IMR-90 (cell line): ENCODE data around the gene GARNL3. TPM values are rescaled to one million over a fixed set of nuclear protein-coding genes. Genes with fewer than 3 reads are reported as not detected.

Source experiments
- ATAC-seq: fragments of 200-7000 bp; cut with Tn5 transposase; 2 replicates; pipeline ENCODE4 v1.9.1; 2020; ENCODE audit warnings: low read depth, mild to moderate bottlenecking, moderate library complexity
- BruUV-seq: library from RNA; stranded (reverse); fragments of 400-500 nt; replicated peaks from 2 replicates; lab custom pipeline; 2021; lab: Mats Ljungman, UMichigan
- CTCF ChIA-PET: fragments of 300-600 bp; formaldehyde crosslinking; extraction: SDS; loops from one replicate; lab custom pipeline; 2021; ENCODE audit warnings: antibody characterized with exemption; lab: Yijun Ruan, JAX
- POLR2A ChIA-PET: fragments of 300-600 bp; sonication (Branson Sonifier 250); formaldehyde crosslinking; loops from one replicate; lab custom pipeline; 2022; ENCODE audit warnings: antibody characterized with exemption; ENCODE audit not compliant: unreplicated experiment; lab: Charles Lee
- DNase-seq: peaks from one replicate; pipeline ENCODE4 v3.0.0; 2013
- H2AFZ ChIP-seq: replicated peaks from 2 replicates; pipeline ENCODE3; 2013; ENCODE audit warnings: low read length, mild to moderate bottlenecking; ENCODE audit not compliant: poor library complexity
- H2AK5ac ChIP-seq: 2 replicates; pipeline ENCODE4 v1.6.1; 2013; ENCODE audit warnings: low read depth, low read length, inconsistent platforms
- H2AK9ac ChIP-seq: replicated peaks from 2 replicates; pipeline ENCODE3; 2013; ENCODE audit warnings: mild to moderate bottlenecking, low read depth, low read length, moderate library complexity; ENCODE audit not compliant: poor library complexity
- H2BK120ac ChIP-seq: 2 replicates; pipeline ENCODE4 v1.6.1; 2013; ENCODE audit warnings: low read depth, low read length, inconsistent platforms
- H2BK15ac ChIP-seq: 3 replicates; pipeline ENCODE4 v1.6.1; 2013; ENCODE audit warnings: low read depth, low read length, inconsistent platforms
- H2BK20ac ChIP-seq: 2 replicates; pipeline ENCODE4 v1.6.1; 2013; ENCODE audit warnings: low read depth, mild to moderate bottlenecking, inconsistent platforms, low read length, moderate library complexity
- H2BK5ac ChIP-seq: 2 replicates; pipeline ENCODE4 v1.6.1; 2013; ENCODE audit warnings: mild to moderate bottlenecking, low read depth, low read length, inconsistent platforms; ENCODE audit not compliant: poor library complexity, severe bottlenecking
- H3K14ac ChIP-seq: replicated peaks from 2 replicates; pipeline ENCODE4 v1.6.1; 2013; ENCODE audit warnings: low read depth, low read length, inconsistent platforms
- H3K18ac ChIP-seq: 2 replicates; pipeline ENCODE4 v1.6.1; 2013; ENCODE audit warnings: low read depth, low read length, control low read depth
- H3K23ac ChIP-seq: 2 replicates; pipeline ENCODE4 v1.6.1; 2013; ENCODE audit warnings: low read depth, low read length, inconsistent platforms
- H3K27ac ChIP-seq: 2 replicates; pipeline ENCODE4 v1.5.1; 2013; ENCODE audit warnings: mild to moderate bottlenecking, control low read depth, low read length; ENCODE audit not compliant: insufficient read depth
- H3K27me3 ChIP-seq: 2 replicates; pipeline ENCODE4 v1.6.1; 2013; ENCODE audit warnings: low read length; ENCODE audit not compliant: control insufficient read depth, insufficient read depth
- H3K36me3 ChIP-seq: 2 replicates; pipeline ENCODE4 v1.6.1; 2013; ENCODE audit warnings: low read length, mixed read lengths; ENCODE audit not compliant: control insufficient read depth, insufficient read depth
- H3K4ac ChIP-seq: 2 replicates; pipeline ENCODE4 v1.6.1; 2013; ENCODE audit warnings: low read depth, low read length, inconsistent platforms
- H3K4me1 ChIP-seq: 2 replicates; pipeline ENCODE4 v1.6.1; 2013; ENCODE audit warnings: low read length, mixed read lengths; ENCODE audit not compliant: control insufficient read depth, insufficient read depth
- H3K4me2 ChIP-seq: 2 replicates; pipeline ENCODE4 v1.6.1; 2013; ENCODE audit warnings: low read depth, mild to moderate bottlenecking, control low read depth, low read length, moderate library complexity
- H3K4me3 ChIP-seq: 2 replicates; pipeline ENCODE4 v1.5.1; 2013; ENCODE audit warnings: low read depth, mild to moderate bottlenecking, control low read depth, low read length, moderate library complexity; ENCODE audit not compliant: insufficient read depth
- H3K56ac ChIP-seq: 2 replicates; pipeline ENCODE4 v1.6.1; 2013; ENCODE audit warnings: low read length, inconsistent platforms; ENCODE audit not compliant: insufficient read depth; ENCODE audit errors: extremely low read depth
- H3K79me1 ChIP-seq, 2 experiments: 2 replicates each; pipeline ENCODE4 v1.6.1; 2013; ENCODE audit warnings: low read length in 2 of 2, inconsistent platforms in 1 of 2, low read depth in 1 of 2
- H3K9ac ChIP-seq: 2 replicates; pipeline ENCODE4 v1.6.1; 2013; ENCODE audit warnings: low read depth, low read length, control low read depth
- H3K9me1 ChIP-seq: 2 replicates; pipeline ENCODE4 v1.6.1; 2013; ENCODE audit warnings: low read length, inconsistent platforms; ENCODE audit not compliant: insufficient read depth
- H3K9me3 ChIP-seq: 2 replicates; pipeline ENCODE4 v1.6.1; 2013; ENCODE audit warnings: low read length; ENCODE audit not compliant: control insufficient read depth, insufficient read depth
- H4K20me1 ChIP-seq: 2 replicates; pipeline ENCODE4 v1.6.1; 2013; ENCODE audit warnings: low read length, inconsistent platforms; ENCODE audit not compliant: insufficient read depth
- H4K5ac ChIP-seq: 2 replicates; pipeline ENCODE4 v1.6.1; 2013; ENCODE audit warnings: mild to moderate bottlenecking, low read depth, low read length, control low read depth
- H4K8ac ChIP-seq, 2 experiments: 2 replicates each; pipeline ENCODE4 v1.6.1; 2013; ENCODE audit warnings: low read depth in 2 of 2, low read length in 2 of 2, control low read depth in 1 of 2, inconsistent platforms in 1 of 2
- H4K91ac ChIP-seq: 2 replicates; pipeline ENCODE4 v1.6.1; 2013; ENCODE audit warnings: low read depth, low read length, inconsistent platforms; ENCODE audit not compliant: insufficient read depth
- BHLHE40 ChIP-seq: fragments of 150-350 bp; IDR thresholded peaks from 2 replicates; pipeline ENCODE4 v1.6.1; 2016; ENCODE audit warnings: mild to moderate bottlenecking, low read depth, low read length
- CEBPB ChIP-seq: IDR thresholded peaks from 2 replicates; pipeline ENCODE4 v1.6.1; 2012; ENCODE audit warnings: low read depth, low read length, improper control_type of control experiment
- CHD1 ChIP-seq: IDR thresholded peaks from 2 replicates; pipeline ENCODE4 v1.6.1; 2012; ENCODE audit warnings: low read depth, low read length, improper control_type of control experiment
- MAZ ChIP-seq: IDR thresholded peaks from 2 replicates; pipeline ENCODE4 v1.6.1; 2012; ENCODE audit warnings: low read depth, mild to moderate bottlenecking, low read length, improper control_type of control experiment, moderate library complexity, borderline replicate concordance
- SMC3 ChIP-seq: fragments of 150-350 bp; IDR thresholded peaks from 2 replicates; pipeline ENCODE4 v1.6.1; 2016; ENCODE audit warnings: low read depth, mild to moderate bottlenecking, antibody characterized with exemption, low read length, moderate library complexity
- USF2 ChIP-seq: fragments of 150-350 bp; IDR thresholded peaks from 2 replicates; pipeline ENCODE4 v1.6.1; 2017; ENCODE audit warnings: mild to moderate bottlenecking, antibody characterized with exemption, low read length, low read depth
- WGBS, 2 experiments: methylation state at CpG; one replicate each; pipeline versions ENCODE4 v1.1.5 to v1.1.7; 2013; ENCODE audit warnings: missing lambda C conversion rate in 2 of 2; ENCODE audit not compliant: insufficient read length in 1 of 2; ENCODE audit errors: extremely low coverage in 2 of 2; 5-methylcytosine and 5-hydroxymethylcytosine counted together
- dilution Hi-C: fragments of 300-500 bp; cut with HindIII; formaldehyde crosslinking; loops from one replicate; pipeline ENCODE4 v1.14.3; 2018; ENCODE audit warnings: low sequenced_read_pairs; ENCODE audit not compliant: unreplicated experiment
- in situ Hi-C: fragments of 300-500 bp; cut with MboI; formaldehyde crosslinking; loops from 3 replicates; pipeline ENCODE4 v1.14.3; 2019; ENCODE audit warnings: low sequenced_read_pairs, inconsistent platforms, mixed read lengths
- intact Hi-C: fragments of 100-400 bp; cut with micrococcal nuclease; formaldehyde crosslinking; loops from 2 replicates; pipeline ENCODE4 v1.10.0; 2022
- polyA plus RNA-seq, 3 experiments: library from polyadenylated mRNA; depleted of rRNA; stranded (reverse); fragments of >200 nt; gene quantifications; 2 replicates each; pipeline ENCODE4 v1.2.3, GENCODE V29; 2012; ENCODE audit warnings: low replicate concordance in 1 of 3
- total RNA-seq: library from RNA; depleted of rRNA; stranded (reverse); fragments of >200 nt; gene quantifications from 2 replicates; pipeline ENCODE4 v1.2.3, GENCODE V29; 2012
- TF ChIP-seq, protein P1 (sequence below): conservative IDR thresholded peaks from 2 replicates; pipeline ENCODE4 v1.5.1; 2012; ENCODE audit warnings: mild to moderate bottlenecking, low read depth, low read length, improper control_type of control experiment

Gene GARNL3
- total and polyA plus RNA-seq, 2 of the 4 experiments (the other 2 are of a cell fraction), result 1.9 to 5.0 TPM

DNA sequence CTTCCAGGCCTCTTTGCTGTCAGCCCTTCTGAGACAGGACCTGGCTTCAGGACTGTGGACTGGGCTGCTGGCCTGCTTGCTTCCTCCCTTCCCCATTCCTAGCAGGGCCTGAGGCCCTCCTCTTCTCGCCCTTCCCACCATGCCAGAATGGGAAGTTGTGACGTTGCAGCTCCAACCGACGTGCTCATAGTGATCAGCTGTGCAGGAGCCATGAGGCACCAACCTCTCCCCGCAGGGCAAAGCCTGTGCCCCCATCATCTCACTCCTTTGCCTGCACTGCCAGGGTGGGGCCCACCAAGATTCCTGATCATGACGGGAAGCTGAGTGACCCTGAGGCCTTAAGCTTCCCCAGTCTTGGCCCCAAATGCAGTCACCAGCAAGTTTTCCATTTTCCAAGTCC lies 45.1 kb upstream of the GARNL3 start:
- Histone ChIP-seq H2AFZ (peak overlapping the region; percentile 37), H3K23ac (no peak overlapping the region), H3K18ac (no peak overlapping the region), H4K5ac (no peak overlapping the region), H2BK120ac (no peak overlapping the region), H3K14ac (no peak overlapping the region), H3K4me3 (no peak overlapping the region), H3K36me3 (no peaks in the 10 kb centered on the region), H3K4me1 (peaks cover 6% of the 10 kb centered on the region; the same call in 1 of the 2 replicates), H3K4me2 (no peak overlapping the region), H2AK9ac (no peak overlapping the region), H3K79me1 (no peaks in the 10 kb centered on the region), H3K27me3 (peaks cover 32% of the 10 kb centered on the region), H2BK20ac (no peak overlapping the region), H3K9me1 (peaks cover 2% of the 10 kb centered on the region; the same call in 1 of the 2 replicates), H3K56ac (no peak overlapping the region), H3K27ac (no peak overlapping the region), H4K20me1 (no peaks in the 10 kb centered on the region; the same call in 1 of the 2 replicates), H2AK5ac (no peak overlapping the region), H2BK5ac (no peak overlapping the region), H4K8ac (no peak overlapping the region), H3K9ac (no peak overlapping the region), H3K4ac (no peak overlapping the region), H4K91ac (no peak overlapping the region), H3K9me3 (no peaks in the 10 kb centered on the region), H2BK15ac (no peak overlapping the region)
- in situ Hi-C loops (loop anchor here (5.0 kb wide), 1 partner anchor 178 kb away; the partner anchor contains the start of gene SLC2A8), intact Hi-C loops (no loop called here), dilution Hi-C loops (no loop called here)
- ChIA-PET POLR2A (no interaction called here), CTCF (no interaction called here)
- no TSS peak for BruUV-seq
- WGBS, 2 experiments, result 62% methylated on average over 4 of the region's 6 CpGs; no CpG with 5 or more reads in 1 of the 2 experiments
- DNase-seq (no peak), ATAC-seq (no peak)
- TF ChIP-seq CHD1, result no peak
- no peak for TF ChIP-seq SMC3
- no peak for TF ChIP-seq BHLHE40
- TF ChIP-seq, protein P1, sequence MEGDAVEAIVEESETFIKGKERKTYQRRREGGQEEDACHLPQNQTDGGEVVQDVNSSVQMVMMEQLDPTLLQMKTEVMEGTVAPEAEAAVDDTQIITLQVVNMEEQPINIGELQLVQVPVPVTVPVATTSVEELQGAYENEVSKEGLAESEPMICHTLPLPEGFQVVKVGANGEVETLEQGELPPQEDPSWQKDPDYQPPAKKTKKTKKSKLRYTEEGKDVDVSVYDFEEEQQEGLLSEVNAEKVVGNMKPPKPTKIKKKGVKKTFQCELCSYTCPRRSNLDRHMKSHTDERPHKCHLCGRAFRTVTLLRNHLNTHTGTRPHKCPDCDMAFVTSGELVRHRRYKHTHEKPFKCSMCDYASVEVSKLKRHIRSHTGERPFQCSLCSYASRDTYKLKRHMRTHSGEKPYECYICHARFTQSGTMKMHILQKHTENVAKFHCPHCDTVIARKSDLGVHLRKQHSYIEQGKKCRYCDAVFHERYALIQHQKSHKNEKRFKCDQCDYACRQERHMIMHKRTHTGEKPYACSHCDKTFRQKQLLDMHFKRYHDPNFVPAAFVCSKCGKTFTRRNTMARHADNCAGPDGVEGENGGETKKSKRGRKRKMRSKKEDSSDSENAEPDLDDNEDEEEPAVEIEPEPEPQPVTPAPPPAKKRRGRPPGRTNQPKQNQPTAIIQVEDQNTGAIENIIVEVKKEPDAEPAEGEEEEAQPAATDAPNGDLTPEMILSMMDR, result no peak
- no peak for TF ChIP-seq MAZ
- no peak for TF ChIP-seq CEBPB
- TF ChIP-seq USF2, result no peak
